Spinal cord (tissue), 10 donors: ENCODE results near the gene ITGB4. TPM values are rescaled to one million over a fixed set of nuclear protein-coding genes. Genes with fewer than 3 reads are reported as not detected.
"Not testable (repeated sequence)": the region's sequence is repeated elsewhere in the genome, so short reads cannot be mapped to it uniquely, and the experiment has no call there.

Experiments used
- DNase-seq, 6 donors: peaks; one replicate each; pipeline versions ENCODE4 v3.0.0 to v3.0.0-alpha.2; 2013 to 2015; ENCODE audit warnings: low spot score in 6 of 6, low read depth in 4 of 6
- H3K27ac ChIP-seq: one replicate; pipeline ENCODE4 v1.5.1; 2013; ENCODE audit warnings: low read depth, low read length, control low read depth
- H3K27me3 ChIP-seq: one replicate; pipeline ENCODE4 v1.6.1; 2013; ENCODE audit warnings: low read length; ENCODE audit not compliant: control insufficient read depth, insufficient read depth
- H3K36me3 ChIP-seq: one replicate; pipeline ENCODE4 v1.6.1; 2013; ENCODE audit warnings: low read length; ENCODE audit not compliant: control insufficient read depth, insufficient read depth
- H3K4me1 ChIP-seq: one replicate; pipeline ENCODE4 v1.6.1; 2013; ENCODE audit warnings: low read length; ENCODE audit not compliant: control insufficient read depth, insufficient read depth
- H3K4me3 ChIP-seq: one replicate; pipeline ENCODE4 v1.5.1; 2013; ENCODE audit warnings: low read depth, low read length, control low read depth
- H3K9me3 ChIP-seq: one replicate; pipeline ENCODE4 v1.6.1; 2013; ENCODE audit warnings: low read length; ENCODE audit not compliant: control insufficient read depth, insufficient read depth
- WGBS: methylation state at CpG from one replicate; pipeline ENCODE4 v1.1.5; 2013; ENCODE audit warnings: missing lambda C conversion rate; ENCODE audit not compliant: insufficient coverage; 5-methylcytosine and 5-hydroxymethylcytosine counted together
- polyA plus RNA-seq, 2 donors: library from polyadenylated mRNA; unstranded; fragments of 120-200 nt; gene quantifications; one replicate each; pipeline ENCODE4 v1.2.1, GENCODE V29; 2013; ENCODE audit not compliant: insufficient read length in 2 of 2
- total RNA-seq, 2 donors: library from RNA; depleted of rRNA in 1 of 2; stranded (reverse); fragments of 120-200 nt in 1 of 2; fragments of >200 nt in 1 of 2; gene quantifications; one replicate each; pipeline versions ENCODE4 v1.2.3 to v1.2.4, GENCODE V29; 2013 to 2014
- donor health status: healthy.

The ITGB4 gene
- total and polyA plus RNA-seq, 4 donors: 24.0 to 57.9 (median 43.1) TPM

DNA sequence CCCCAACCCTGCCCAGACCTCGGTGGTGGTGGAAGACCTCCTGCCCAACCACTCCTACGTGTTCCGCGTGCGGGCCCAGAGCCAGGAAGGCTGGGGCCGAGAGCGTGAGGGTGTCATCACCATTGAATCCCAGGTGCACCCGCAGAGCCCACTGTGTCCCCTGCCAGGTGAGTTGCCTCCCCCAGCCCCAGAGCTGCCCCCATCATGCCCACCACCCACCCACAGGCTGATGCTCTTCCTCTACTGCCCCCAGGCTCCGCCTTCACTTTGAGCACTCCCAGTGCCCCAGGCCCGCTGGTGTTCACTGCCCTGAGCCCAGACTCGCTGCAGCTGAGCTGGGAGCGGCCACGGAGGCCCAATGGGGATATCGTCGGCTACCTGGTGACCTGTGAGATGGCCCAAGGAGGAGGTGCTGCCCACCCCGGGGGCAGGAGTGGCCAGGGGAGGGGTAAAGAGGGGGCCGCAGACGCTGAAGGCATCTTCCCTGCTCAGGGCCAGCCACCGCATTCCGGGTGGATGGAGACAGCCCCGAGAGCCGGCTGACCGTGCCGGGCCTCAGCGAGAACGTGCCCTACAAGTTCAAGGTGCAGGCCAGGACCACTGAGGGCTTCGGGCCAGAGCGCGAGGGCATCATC is 35.3 kb downstream of the ITGB4 start:
- Histone ChIP-seq H3K4me3 (no peak overlapping the region), H3K36me3 (peaks cover 71% of the 10 kb centered on the region), H3K9me3 (no peaks in the 10 kb centered on the region), H3K4me1 (peaks cover 22% of the 10 kb centered on the region), H3K27me3 (no peaks in the 10 kb centered on the region), H3K27ac (no peak overlapping the region)
- WGBS: 95% methylated on average over 28 of the region's 29 CpGs
- no peak for DNase-seq

DNA sequence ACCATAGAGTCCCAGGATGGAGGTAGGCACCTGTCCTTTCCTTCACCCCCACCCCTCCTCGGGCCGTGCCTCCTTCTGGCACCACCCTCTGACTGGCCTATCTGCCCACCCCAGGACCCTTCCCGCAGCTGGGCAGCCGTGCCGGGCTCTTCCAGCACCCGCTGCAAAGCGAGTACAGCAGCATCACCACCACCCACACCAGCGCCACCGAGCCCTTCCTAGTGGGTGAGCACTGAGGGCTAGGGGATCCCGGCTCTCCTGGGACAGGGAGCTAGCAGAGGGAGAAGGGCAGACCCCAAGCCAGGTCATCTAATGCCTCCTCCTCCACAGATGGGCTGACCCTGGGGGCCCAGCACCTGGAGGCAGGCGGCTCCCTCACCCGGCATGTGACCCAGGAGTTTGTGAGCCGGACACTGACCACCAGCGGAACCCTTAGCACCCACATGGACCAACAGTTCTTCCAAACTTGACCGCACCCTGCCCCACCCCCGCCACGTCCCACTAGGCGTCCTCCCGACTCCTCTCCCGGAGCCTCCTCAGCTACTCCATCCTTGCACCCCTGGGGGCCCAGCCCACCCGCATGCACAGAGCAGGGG is 35.9 kb downstream of the ITGB4 start:
- no peak for DNase-seq
- H3K4me3 ChIP-seq: no peak overlapping the region
- no peaks in the 10 kb centered on the region for H3K27me3 ChIP-seq
- WGBS: 98% methylated on average over 14 of the region's 21 CpGs
- H3K36me3 ChIP-seq: peaks cover 67% of the 10 kb centered on the region
- H3K9me3 ChIP-seq: no peaks in the 10 kb centered on the region
- no peak overlapping the region for H3K27ac ChIP-seq
- H3K4me1 ChIP-seq: peaks cover 22% of the 10 kb centered on the region

DNA sequence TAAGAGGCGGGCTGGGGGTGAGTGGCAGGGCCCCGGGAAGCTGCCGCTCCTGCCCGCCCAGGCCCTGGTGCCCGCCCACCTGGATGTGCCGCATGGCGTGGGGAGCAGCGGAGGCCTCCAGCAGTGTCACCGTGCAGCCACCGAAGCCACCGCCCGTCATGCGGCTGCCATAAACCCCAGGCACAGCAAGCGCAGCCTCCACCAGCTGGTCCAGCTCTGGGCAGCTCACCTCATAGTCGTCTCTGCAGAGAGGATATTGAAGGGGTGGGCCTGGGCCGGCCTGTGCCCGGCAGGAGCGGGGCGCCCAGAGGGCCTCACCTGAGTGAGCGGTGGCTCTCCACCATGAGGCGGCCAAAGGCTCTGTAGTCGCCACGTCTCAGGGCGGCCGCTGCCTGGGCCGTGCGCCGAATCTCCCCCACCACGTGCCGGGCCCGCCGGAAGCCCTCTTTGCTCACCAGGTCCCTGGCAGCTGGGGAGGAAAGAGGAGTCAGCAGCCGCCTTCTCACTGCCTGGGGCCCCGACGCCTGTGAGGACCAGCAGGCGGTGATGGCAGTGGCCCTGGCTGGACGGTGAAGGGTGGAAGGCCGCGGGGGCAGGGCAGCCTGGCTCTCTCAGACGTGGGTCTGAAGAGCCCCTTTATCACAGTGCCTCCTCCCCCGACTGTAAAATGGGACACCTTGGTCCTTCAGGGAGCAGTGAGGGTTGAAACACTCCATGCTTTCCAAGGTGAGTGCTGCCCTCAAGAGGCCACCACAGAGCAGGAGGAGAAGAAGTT is 37.1 kb downstream of the ITGB4 start:
- no peak for DNase-seq
- H3K27me3 ChIP-seq: no peaks in the 10 kb centered on the region
- no peak overlapping the region for H3K27ac ChIP-seq
- H3K9me3 ChIP-seq: no peaks in the 10 kb centered on the region
- H3K4me1 ChIP-seq: peaks cover 20% of the 10 kb centered on the region
- H3K4me3 ChIP-seq: no peak overlapping the region
- 87% methylated on average over 36 of the region's 41 CpGs for WGBS
- peaks cover 68% of the 10 kb centered on the region for H3K36me3 ChIP-seq

DNA sequence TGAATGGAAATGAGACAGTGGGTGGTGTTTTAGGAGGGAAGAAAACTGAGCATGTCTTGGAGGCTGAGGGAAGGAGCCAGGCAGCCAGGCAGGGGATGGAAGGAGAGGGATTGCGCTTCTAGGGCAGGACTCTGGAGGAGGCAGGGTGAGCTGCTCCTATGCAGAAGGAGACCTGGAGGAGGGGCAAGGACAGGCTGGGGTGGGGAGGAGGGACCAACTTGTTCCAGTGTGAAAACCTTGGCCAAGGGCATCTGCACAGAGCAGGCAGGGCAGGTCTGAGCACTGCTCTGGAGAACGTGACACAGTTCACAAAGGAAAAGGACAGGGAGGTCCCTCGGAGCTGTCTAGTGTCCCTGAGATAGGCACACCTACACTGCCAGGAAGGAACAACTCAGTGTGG is 38.2 kb downstream of the ITGB4 start:
- no peak for DNase-seq
- WGBS: 79% methylated on average over 3 of the region's 3 CpGs
- no peaks in the 10 kb centered on the region for H3K9me3 ChIP-seq
- no peak overlapping the region for H3K4me3 ChIP-seq
- peaks cover 64% of the 10 kb centered on the region for H3K36me3 ChIP-seq
- H3K4me1 ChIP-seq: peaks cover 22% of the 10 kb centered on the region
- H3K27me3 ChIP-seq: no peaks in the 10 kb centered on the region
- no peak overlapping the region for H3K27ac ChIP-seq

DNA sequence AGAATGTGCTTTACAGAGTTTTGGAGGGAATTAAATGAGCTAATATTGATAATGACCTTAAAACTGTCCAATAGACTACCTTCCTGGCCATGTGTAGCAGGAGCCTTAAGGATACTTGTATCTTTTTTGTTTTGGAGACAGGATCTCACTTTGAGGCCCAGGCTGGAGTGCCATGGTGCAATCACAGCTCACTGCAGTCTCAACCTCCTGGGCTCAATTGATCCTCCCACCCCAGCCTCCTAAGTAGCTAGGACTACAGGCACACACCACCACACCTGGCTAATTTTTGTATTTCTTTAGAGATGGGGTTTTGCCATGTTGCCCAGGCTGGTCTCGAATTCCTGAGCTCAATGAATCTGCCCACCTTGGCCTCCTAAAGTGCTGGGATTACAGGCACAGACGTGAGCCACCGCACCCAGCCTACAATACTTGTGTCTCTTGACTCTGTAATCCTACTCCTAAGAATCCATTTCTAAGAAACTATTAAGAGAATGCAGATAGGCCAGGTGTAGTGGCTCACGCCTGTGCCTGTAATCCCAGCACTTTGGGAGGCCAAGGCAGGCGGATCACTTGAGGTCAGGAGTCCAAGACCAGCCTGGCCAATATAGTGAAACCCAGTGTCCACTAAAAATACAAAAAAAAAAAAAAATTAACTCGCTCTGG is 38.9 kb downstream of the ITGB4 start:
- not testable (repeated sequence) for H3K9me3 ChIP-seq, DNase-seq, H3K27ac ChIP-seq, H3K27me3 ChIP-seq, H3K4me3 ChIP-seq
- 97% methylated on average over 5 of the region's 6 CpGs for WGBS
- H3K36me3 ChIP-seq: peaks cover 57% of the 10 kb centered on the region
- H3K4me1 ChIP-seq: peaks cover 21% of the 10 kb centered on the region

DNA sequence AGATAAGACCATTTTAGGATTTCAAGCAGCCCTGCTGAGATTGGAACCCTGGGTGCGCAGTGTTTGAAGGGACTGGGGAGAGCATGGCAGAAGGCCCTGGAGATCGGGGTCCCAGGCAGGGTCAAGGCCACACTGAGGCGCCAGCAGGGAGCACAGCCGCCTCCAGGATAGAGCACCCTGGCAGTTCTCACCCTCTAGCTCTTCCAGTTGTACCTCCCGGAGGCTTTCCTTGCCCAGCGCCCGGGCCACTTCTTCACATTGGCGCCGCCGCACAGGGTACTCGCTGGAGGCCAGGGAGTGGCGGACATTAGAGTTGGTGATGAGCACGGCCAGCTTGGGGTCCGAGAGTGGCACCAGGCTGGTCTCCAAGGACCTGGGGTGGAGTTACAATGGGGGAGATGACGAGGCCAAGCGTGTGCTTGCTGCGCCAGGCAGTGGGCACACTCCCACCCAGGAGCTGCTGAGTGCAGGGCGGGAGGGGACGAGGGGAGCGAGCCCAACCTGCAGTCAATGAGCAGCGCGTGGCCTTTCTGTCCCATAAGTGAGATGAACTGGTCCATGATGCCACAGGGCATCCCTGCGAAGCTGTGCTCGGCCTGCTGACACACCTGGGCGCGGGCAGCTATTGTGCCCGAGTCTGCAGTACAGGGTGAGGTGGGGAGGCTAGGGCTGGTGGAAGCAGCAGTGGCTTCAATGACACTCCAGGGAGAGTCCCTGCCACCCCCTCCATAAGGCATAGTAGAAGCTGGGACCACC is 41.4 kb downstream of the ITGB4 start:
- Histone ChIP-seq H3K9me3 (no peaks in the 10 kb centered on the region), H3K4me3 (no peak overlapping the region), H3K36me3 (peaks cover 33% of the 10 kb centered on the region), H3K27me3 (no peaks in the 10 kb centered on the region), H3K27ac (no peak overlapping the region), H3K4me1 (peaks cover 20% of the 10 kb centered on the region)
- WGBS: 93% methylated on average over 23 of the region's 27 CpGs
- DNase-seq: no peak

DNA sequence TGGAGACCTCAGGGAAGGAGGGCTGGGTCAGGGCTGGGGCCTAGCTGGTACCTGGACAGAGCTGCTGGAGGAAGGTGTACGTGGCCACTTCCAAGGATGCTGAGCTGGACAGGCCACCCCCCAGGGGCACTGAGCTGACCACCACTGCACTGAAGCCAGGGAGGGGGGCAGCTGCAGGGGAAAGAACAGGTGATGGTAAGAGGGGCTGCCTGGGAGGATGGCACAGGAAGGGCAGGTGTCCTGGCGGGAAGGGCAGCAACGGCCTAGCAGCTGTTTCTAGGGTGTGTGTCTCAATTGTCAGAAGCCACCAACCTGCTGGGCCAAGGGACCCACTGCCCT is 42.0 kb downstream of the ITGB4 start:
- no peaks in the 10 kb centered on the region for H3K27me3 ChIP-seq
- WGBS: 88% methylated on average over 3 of the region's 3 CpGs
- peaks cover 20% of the 10 kb centered on the region for H3K4me1 ChIP-seq
- H3K36me3 ChIP-seq: peaks cover 27% of the 10 kb centered on the region
- no peak for DNase-seq
- no peak overlapping the region for H3K4me3 ChIP-seq
- no peaks in the 10 kb centered on the region for H3K9me3 ChIP-seq
- H3K27ac ChIP-seq: no peak overlapping the region

DNA sequence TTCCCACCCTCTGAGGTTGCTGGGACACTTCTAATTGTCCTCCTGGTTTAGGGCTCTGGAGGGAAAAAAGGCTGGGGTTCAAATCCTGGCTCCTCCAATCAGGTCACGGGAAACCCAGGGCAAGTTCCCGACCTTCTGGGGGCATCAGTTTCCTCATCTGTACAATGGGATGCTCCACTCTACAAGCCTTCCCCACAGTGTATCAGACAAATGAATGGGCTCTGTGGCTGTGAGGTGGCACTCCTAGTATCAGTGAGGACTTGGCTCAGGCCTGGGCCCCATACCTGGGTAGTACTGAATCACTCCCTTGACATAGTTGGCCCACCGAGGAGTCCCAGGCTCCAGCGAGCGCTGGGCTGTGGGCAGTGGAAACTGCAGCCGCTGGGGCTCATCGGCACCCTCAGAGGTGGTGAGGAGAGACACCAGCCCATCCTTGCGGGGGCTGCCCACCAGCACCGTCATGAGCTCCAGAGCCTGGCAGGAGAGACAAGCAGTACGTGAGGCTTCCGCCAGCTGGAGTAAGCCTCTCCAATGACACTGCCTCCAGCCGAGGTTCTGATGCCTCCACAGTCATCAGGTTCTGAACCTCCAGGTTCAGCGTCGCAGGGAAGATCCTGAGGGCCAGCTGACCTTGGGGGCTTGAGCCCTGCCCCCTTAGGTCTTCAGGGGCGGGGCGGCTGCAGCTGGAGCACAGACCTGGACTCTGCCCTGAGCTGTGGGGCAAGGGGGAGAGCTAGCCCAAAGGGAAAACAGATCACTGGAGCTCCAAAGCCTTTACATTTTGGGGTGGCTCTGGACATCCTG is 42.6 kb downstream of the ITGB4 start:
- H3K4me3 ChIP-seq: peak overlapping the region; percentile 63
- peaks cover 20% of the 10 kb centered on the region for H3K4me1 ChIP-seq
- WGBS: 58% methylated on average over 15 of the region's 16 CpGs
- peaks cover 22% of the 10 kb centered on the region for H3K36me3 ChIP-seq
- no peaks in the 10 kb centered on the region for H3K27me3 ChIP-seq
- DNase-seq: no peak
- peak overlapping the region; percentile 3 for H3K27ac ChIP-seq
- no peaks in the 10 kb centered on the region for H3K9me3 ChIP-seq

DNA sequence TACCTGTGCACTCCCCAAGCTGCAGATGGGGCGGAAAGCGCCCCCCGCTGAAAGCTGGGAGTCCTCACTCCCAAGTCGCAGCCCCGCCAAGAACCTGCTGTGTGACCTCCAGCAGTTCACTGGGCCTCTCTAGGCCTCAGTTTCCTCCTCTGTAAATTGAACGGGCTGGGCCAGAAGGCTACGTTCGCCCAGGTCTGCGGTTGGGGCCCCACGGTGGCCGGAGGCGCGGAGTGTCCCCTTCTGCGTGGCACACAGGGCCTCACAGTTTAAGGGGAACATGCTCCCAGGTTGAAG is 43.1 kb downstream of the ITGB4 start:
- Histone ChIP-seq H3K36me3 (peaks cover 20% of the 10 kb centered on the region), H3K4me3 (peak overlapping the region; percentile 63), H3K27ac (peak overlapping the region; percentile 57), H3K9me3 (no peaks in the 10 kb centered on the region), H3K4me1 (peaks cover 20% of the 10 kb centered on the region), H3K27me3 (no peaks in the 10 kb centered on the region)
- 11% methylated on average over 14 of the region's 14 CpGs for WGBS
- no peak for DNase-seq
